Stimulated activated CD4-positive, alpha-beta T cell treated with anti-CD3 and anti-CD28 coated beads, Interleukin-4, amount 100 ng/mL, for 48 hours (primary cell): ENCODE data around the gene ALPP.
"Not testable (repeated sequence)": the region's sequence is repeated elsewhere in the genome, so short reads cannot be mapped to it uniquely, and the experiment has no call there.

ENCODE experiments used
- DNase-seq, 2 donors: peaks; one replicate each; pipeline ENCODE4 v3.0.0-alpha.2; 2020; ENCODE audit warnings: low read depth in 2 of 2

Gene ALPP

DNA sequence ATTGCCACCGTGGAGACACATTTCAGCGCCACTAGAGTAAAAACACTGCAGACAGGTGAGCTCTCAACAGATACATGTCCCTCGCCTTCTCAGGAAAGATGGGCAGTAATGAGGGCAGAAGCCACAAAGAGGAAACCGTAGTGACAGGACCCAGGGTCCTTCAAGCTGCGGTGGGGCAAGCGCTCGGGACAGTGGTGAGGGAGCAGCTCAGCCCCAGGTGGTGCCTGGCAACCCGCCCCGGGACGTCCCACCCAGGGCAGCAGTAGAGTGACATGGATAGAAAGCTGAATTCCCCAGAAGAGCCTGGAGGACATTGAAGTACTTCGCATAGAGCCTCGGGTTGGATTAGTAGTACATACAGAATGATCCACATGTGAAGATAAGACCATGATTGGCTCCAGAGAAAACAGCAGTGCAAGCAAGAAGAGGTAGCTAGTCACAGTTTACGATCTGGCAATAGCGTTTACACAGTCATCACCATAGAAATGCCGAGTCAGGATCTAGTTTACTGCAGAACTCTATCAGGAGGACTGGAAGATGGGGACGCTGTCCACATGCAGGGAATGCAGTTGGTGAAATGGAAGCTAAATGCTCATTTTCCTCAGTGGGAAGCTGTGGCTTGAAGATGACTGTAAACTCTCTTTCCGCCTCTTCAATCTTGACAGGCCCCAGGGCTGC is 37.4 kb upstream of the ALPP start:
- no peak for DNase-seq

DNA sequence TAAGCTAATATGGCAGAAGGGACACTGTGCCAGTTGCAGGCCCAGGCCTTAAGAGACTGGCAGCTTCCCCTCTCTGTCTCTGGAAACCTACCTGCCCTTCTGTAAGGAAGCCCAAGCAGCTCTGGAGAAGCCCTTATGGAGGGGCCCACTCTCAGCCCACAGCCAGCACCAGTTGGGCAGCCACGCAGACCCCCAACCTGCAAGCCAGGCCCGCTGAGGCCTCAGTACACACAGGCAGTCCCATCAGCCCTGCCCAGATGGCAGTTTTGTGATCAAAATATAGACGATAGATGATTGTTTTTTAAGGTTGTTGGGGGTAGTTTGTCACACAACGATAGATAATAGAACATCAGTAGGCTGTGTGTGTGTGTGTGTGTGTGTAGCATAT is 36.8 kb upstream of the ALPP start:
- DNase-seq: no peak

DNA sequence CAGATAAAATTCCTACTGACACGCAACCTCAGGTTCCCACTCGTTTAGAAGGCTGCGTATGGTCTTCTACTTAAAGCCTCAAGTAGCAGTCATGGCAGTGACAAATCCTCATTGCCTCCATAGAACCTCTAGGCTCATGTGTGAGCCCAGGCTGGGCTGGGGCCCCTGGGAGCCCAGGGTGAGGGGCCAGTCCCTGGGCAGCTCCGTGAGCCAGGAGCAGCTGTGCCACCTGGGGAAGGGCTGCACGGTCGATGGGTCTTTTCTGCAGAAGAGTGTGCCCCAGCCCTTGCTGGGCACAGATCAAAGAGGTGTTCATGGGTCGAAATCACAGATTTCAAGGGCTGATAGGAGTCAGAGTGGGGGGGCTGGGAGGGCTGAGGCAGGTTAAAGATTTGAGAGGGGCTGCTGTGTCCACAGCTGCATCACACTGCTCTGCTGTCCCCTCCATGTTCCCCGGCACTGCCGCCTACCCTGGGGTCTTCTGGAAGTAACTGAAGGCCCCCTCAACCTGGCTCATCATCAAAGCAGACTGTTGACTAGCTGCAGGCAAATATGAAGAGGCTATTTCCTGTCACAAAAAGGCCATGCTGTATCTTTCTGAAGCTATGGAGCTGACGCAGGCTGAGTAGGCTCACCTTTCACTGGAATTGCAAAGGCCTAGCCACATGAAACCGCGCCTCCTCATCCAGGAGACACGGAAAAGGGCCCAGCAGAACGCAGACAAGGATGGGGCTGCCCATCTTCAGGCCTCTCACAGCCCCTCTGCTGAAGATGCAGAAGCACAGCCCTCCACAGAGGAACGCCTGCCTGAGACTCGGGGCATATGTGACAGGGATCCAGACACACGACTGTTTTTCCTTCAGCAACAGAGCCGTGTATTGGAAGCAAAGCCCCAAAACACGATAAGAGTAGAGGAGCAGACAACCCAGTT is 35.7 kb upstream of the ALPP start:
- no peak for DNase-seq

DNA sequence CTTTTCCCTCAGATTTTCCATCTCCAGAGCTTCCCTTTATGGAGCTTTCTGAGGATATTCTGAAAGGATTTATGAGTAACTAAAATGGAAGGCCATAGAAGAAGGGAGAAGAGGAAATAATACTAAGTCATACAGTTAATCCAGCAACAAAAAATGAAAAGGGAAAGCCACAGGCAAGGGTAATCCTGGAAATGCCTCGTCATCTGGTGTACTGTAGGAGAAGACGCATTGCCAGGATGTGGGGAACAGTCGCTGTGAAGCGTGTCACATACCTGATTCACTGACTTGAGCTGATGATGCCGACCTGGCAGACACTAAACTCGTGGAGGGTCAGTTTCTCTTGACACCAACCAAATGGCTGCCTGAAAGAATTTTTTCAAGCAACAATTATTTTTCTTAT is 34.7 kb upstream of the ALPP start:
- no peak for DNase-seq

DNA sequence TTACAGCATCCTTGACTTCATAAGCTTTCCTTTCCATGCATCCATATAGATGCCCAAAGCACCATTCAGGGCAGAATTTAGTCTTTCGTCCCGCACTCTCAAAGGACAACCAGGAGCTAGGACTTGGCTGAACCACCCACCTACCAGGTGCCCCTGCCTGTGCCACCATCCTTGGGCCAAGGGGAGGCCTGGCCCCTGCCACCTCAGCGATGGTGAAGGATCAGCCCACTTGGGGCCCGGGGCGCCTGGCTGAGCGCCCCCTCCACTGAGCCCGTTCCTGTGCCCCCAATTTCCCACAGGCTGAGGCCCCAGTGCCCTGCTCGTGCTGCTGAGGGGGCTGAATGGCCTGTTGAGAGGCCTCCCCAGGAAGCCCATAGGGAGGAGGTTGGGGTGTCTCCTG is 33.3 kb upstream of the ALPP start:
- no peak for DNase-seq

DNA sequence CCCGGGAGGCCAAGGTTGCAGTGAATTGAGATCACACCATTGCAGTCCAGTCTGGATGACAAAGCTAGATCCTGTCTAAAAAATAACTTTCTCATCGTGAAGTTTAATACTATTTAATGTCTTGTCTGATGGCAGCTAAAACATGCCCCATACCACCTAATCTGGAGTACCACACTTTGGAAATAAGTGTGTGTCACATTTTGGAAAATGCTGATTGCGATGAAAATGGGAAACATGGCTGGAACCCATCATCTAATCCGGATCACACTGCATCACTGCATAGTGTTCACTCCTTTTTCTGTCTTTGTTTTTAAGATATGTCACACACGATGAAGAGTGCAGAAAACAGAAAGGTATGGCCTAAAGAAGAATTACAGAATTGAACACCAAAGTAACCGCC is 31.2 kb upstream of the ALPP start:
- DNase-seq: no peak

DNA sequence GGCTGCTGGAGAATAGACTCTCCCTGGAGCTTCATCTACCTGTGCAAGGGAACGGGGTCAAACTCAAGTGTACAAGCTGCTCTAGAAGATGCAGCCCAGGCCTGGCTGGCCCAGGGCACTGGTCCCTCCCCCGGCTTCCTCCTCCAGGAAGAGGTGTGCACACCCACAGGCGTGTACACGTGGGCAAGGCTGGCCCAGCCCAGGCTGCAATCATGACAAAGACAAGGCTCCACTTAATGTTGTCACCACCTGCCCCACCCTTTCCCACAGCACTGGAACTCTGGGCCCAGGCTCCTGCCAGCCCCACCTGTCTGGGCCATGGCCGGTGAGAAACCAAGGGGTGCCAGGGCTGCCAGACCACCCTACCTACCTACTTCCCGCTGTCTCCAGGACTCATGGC is 29.6 kb upstream of the ALPP start:
- DNase-seq: no peak

DNA sequence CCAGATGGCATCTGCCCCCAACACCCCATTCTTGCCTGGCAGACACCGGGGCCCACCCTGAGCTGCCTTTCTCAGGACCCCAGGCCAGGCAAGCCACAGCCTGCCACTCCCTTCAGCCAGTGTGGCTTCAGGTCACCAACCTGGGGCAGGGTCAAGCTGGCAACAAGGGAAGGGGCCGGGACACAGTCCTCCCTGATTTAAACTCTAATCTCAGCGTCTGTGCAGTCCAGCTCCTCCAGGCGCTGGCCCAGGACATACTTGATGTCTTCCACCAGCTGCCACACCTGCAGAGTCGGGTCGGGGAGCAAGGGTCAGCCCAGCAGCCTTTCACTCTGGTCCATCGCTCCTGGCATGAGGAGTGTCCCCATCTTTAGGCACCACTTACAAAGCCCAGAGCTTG is 29.0 kb upstream of the ALPP start:
- no peak for DNase-seq

DNA sequence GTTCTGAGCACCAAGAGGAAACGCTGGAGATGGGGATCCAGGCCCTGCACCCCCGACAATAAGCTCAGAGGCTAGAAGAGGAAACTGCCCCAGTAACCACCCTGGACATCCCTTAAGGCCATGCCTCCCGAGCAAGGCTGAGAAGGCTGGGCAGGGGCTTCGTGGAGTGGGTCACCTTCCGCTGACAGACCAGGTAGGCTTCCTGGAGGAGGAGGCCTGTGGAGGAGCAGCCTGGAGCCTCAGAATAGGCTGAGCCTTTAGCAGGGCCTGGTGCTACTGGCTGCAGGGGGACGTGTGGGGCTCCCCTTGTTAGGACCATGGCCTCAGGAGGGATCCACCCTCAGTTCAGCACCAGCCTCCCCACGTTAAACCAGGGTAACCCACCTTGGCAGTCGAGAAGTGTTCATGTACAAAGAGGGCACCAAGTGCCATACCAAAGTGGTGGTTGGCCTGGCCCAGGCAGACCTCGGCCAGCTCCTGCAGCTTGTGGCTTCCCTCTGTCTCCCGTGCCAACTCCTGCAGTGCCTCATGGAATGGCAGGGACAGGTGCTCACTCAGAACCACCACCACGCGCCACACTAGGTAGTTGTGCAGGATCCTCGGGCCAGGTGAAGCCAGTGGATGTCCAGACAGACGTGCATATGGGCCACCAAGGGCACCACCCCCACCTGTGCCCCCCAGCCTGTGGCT is 28.5 kb upstream of the ALPP start:
- no peak for DNase-seq

DNA sequence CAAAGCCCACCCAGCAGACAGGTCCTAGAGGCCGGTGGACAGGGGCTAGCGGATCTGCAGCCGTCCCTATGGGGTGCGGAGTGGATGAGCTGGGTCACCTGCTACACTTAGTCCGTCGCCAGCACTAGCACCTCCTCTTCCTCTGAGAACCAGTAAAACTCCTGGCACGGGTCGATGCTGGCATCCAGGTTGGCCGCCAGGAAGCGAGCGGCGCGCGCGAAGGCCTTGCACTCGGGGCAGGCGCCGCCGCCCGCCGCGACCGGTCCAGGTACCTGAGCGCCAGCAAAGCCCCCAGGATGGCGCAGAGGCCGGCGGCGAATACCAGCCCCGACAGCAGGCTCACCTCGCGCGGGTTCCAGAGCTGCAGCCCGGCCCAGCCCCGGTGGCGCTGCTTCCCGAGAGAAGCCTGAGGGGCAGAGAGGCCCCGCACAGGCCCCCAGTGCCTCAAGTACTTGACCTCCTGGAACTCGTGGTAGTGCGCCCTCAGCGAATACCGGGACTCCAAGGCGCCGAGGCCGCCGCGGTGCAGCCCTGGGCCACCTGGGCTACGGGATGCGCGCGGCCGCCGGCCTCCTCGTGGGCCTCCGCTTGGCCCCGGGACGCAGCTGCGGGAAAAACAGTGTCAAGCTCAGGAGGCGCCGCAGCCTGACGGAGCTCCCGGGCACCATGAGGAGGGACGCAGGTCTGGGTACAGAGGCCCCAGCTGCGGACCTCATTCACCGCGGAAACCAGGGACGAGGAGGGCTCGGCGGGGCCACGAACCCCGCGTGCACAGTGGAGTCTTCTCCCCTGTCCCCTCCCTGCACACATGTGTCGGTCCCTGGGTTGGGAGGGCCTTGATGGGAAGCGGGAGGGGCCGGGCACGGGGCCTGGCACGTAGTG is 27.5 kb upstream of the ALPP start:
- DNase-seq: no peak

DNA sequence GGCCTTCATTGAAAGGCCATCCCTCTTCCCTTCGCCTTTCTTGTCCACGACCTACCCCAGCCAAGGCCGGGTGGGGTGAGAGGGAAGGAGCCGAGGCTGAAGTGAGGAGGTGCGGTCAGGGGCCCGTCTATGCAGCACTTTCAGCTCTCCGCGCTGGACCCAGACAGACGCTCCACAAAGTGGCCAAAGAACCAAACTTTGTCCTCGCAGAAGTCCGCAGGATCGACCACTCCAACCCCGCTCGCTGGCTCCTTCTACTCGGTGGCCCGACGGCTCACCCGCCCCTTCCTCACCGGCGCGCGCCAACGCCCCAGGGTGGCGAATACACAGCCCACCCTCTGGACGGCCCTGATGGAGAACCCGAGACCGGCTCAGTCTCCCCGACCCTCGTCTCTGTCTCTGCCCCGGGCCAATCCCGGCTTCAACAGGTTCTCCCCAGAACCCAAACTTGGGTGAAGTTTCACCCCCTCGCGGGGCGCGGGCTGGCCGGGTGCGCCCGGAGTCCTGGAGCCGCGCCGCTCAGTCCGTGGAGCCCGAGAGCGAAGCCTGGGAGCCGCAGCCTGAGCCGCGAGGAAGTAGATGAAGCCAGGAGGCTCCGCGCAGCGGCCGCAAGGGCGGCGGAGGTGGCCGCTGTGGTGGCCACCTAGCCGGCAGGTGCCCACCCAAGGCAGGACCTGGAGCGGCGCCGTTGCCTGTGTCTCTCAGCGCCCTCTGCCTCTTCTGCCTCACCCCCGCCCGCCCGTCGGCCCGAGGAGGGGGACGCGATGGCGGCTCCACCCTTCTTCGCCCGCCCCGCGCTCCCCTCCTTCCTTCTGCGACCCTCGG is 26.7 kb upstream of the ALPP start:
- no peak for DNase-seq

DNA sequence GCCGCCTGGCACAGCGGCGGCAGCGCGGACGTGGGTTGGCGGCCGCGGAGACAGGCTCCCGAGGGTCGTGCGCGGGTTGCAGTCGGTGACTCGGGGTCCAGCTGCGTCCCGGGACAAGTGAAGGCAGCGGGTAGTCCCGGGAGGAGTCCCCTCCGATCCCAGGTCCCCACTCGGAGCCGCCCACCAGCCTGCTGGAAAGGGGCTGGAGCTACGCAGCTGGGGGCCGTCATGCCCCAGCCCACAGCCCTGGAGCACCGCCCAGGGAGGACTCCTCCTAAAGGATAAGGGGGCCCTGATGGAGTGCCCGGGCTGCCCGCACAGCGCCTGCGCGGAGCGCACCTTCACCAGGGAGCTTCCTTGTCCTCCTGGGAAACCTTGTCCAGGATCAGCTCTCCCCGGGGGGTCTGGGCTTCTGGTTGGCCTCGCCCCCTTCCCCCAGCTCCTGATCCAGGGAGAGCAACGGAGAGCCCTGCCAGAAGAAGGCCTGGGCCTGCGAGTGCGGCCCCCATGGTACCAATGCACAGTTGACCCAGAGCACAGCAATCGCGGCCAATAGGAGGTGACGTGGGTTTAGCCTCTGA is 25.9 kb upstream of the ALPP start:
- no peak for DNase-seq

DNA sequence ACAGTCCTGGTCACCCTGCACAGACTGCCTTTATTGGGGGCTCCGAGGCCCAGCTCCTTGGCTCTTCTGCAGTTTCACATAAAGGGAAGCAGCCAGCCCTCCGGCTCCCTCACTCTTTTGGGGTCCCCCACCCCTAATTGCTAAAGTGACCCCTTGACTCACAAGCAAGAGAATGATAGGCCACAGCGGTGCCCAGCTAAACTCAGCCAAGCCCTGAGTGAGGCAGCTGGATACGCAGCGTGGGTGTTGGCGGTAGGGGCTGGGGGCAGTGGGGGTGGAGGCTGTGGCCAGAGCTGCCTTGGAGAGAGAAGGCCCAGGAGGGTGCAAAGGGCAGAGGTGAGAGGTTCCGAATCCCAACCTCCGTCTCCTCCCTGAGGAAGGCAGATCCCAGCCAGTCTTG is 25.5 kb upstream of the ALPP start:
- DNase-seq: no peak

DNA sequence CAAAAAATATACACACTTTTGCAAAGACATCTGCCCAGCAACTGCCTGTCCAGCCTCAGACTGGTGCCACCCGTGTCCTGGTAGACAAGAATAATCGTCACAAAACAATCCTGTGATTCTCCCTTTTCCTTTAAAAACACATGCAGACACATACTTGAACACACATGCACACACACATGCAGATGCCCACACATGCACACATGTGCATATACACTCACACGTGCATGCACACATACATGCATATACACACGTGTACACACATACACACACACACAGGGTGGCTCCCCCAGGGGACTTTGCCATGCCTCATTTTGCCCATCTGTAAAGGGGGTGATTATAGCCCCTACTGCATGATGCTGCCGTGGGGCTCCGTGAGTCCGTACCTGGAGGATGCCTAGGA is 24.9 kb upstream of the ALPP start:
- DNase-seq: no peak

DNA sequence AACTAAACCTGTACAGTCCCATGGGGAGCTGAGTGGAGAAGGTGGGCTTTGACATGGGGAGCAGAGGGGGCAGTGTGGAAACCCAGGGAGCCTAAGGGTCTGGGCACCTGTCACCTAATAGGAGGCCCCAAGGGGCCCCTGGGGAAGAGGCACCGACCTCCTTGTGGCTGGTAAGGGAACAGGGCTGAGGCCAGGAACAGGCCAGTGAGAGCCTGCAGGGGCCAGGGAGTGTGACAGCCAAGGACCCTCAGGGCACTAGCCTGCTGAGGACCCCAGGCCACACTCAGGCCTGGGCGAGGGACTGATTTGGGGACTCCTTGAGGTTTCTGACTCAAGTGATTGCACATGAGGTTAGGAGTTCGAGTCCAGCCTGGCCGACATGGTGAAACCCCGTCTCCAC is 24.5 kb upstream of the ALPP start:
- DNase-seq: no peak

DNA sequence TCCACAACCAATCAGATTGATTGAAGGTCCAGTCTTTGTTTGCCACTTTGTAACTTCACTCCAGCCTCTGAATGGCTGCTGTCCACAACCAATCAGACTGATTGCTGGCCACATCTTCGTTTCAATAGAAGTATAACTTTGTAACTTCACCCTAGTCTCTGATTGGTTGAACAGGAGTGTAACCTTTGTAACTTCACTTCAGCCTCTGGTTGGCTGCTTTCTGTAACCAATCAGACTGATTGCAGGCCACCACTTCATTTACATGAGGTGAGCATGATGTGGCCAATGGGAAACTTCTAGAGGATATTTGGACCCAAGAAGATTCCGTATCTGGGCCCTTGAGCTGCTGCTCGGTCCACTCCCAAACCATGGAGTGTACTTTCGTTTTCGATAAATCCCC is 16.9 kb upstream of the ALPP start:
- DNase-seq: no peak

DNA sequence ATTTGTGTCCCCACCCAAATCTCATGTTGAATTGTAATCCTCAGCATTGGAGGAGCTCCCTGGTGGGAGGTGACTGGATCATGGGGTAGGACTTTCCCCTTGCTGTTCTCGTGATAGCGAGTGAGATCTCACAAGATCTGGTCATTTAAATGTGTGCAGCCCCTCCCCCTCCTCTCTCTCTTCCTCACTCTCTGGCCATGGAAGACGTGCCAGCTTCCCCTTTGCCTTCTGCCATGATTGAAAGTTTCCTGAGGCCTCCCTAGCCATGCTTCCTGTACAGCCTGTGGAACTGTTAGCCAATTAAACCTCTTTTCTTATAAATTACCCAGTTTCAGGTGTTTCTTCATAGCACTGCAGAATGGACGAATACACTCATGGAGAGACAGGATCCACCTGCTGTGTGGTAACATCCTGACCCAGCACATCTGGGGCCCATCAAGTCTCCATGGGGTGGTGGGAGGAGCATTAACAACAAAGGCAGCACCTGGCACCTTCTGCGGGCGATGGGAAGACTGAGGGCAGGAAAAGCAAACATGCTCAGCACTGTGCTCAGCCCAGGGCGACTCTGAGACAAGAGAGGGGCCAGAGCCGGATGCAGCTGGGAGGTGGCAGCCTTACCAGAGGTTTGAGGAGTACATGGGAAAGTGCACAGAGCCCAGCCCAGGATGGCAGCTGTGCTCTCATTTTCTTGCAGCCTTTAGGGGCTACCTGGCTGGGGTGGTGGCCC is 16.2 kb upstream of the ALPP start:
- DNase-seq: no peak

DNA sequence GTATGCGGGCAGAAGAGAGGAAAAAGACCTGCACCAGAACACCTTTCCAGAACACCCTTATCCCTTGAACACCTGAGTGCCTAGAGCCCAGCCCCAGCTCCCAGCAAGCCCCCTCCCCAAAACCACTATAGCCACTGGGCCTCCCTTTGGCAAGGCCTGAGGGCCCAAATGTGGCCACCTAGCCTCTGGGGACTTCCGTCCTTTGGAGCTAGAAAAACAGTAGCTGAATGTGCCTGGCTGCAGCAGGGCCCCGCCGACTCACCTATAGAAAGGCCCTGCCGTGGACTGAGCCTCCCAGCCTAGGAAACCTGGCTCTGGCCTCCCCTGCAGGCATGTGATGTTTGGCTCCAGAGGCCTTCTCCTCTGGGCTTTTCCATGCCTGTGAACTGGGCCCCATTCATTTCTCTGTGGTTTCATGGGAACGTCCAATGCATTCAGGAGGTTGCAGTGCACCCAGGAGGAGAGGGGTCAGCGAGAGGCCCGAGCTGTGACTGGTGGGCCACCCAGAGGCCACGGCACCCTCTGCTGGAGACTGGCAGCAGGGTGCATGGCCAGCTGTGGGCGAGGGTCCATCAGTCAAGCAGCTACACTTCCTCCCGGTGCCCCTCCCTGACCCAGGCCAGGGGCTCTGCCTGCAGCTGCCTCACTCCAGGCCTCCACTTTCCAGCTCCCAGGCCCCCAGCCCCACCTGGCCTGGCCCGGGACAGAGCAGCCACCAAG is 15.3 kb upstream of the ALPP start:
- DNase-seq: not testable (repeated sequence)
